OCI-LY7 (cell line): Measurements from ENCODE around the gene SAMD8. TPM values are rescaled to one million over a fixed set of nuclear protein-coding genes. Genes with fewer than 3 reads are reported as not detected.

Source experiments
- BruUV-seq: library from RNA; stranded (reverse); fragments of 400-500 nt; replicated peaks from 2 replicates; lab custom pipeline; 2021; lab: Mats Ljungman, UMichigan
- CTCF ChIA-PET: fragments of 300-600 bp; sonication (Branson Sonifier 250); formaldehyde crosslinking; loops from one replicate; lab custom pipeline; 2022; ENCODE audit warnings: antibody characterized with exemption; ENCODE audit not compliant: unreplicated experiment; lab: Charles Lee
- POLR2A ChIA-PET: fragments of 300-600 bp; sonication (Branson Sonifier 250); formaldehyde crosslinking; loops from one replicate; lab custom pipeline; 2022; ENCODE audit warnings: antibody characterized with exemption; lab: Charles Lee
- DNase-seq: peaks from one replicate; pipeline ENCODE4 v3.0.0-alpha.2; 2015; ENCODE audit warnings: low spot score
- H2AFZ ChIP-seq: fragments of 200-600 bp; sonication (generic), shearing (Covaris generic); 2 replicates; pipeline ENCODE4 v1.6.1; 2014; ENCODE audit warnings: mild to moderate bottlenecking, antibody characterized with exemption, low read length, moderate library complexity
- H3K27ac ChIP-seq: fragments of 200-600 bp; sonication (generic); 2 replicates; pipeline ENCODE4 v1.5.1; 2014; ENCODE audit warnings: mixed run types, low read depth, mild to moderate bottlenecking, moderate library complexity, low read length, inconsistent platforms; ENCODE audit not compliant: poor library complexity, severe bottlenecking
- H3K36me3 ChIP-seq: fragments of 200-600 bp; sonication (generic); 2 replicates; pipeline ENCODE4 v1.6.1; 2014; ENCODE audit warnings: mild to moderate bottlenecking, antibody characterized with exemption, low read length, moderate library complexity, mixed read lengths; ENCODE audit not compliant: insufficient read depth
- H3K4me1 ChIP-seq: fragments of 200-600 bp; sonication (generic); 2 replicates; pipeline ENCODE4 v1.5.1; 2014; ENCODE audit warnings: mild to moderate bottlenecking, low read length; ENCODE audit not compliant: insufficient read depth, poor library complexity, severe bottlenecking
- H3K4me2 ChIP-seq: fragments of 200-600 bp; sonication (generic); 2 replicates; pipeline ENCODE4 v1.6.1; 2014; ENCODE audit warnings: mild to moderate bottlenecking, low read length
- H3K4me3 ChIP-seq: fragments of 200-600 bp; sonication (generic); 2 replicates; pipeline ENCODE4 v1.5.1; 2014; ENCODE audit warnings: mild to moderate bottlenecking, low read depth, low read length; ENCODE audit not compliant: poor library complexity, severe bottlenecking
- H3K79me2 ChIP-seq: fragments of 200-600 bp; sonication (generic); 2 replicates; pipeline ENCODE4 v1.6.1; 2016; ENCODE audit warnings: low read depth, mild to moderate bottlenecking, low read length, moderate library complexity, mixed read lengths; ENCODE audit not compliant: insufficient read depth
- H3K9me2 ChIP-seq: fragments of 200-600 bp; sonication (generic); 2 replicates; pipeline ENCODE4 v1.6.1; 2016; ENCODE audit warnings: mild to moderate bottlenecking, low read length, mixed read lengths; ENCODE audit not compliant: insufficient read depth
- H3K9me3 ChIP-seq: fragments of 200-600 bp; sonication (generic); 2 replicates; pipeline ENCODE4 v1.6.1; 2014; ENCODE audit warnings: mild to moderate bottlenecking, mixed run types, low read length, mixed read lengths
- H4K20me1 ChIP-seq: fragments of 200-600 bp; sonication (generic); 2 replicates; pipeline ENCODE4 v1.6.1; 2014; ENCODE audit warnings: mild to moderate bottlenecking, antibody characterized with exemption, low read length, moderate library complexity, mixed read lengths; ENCODE audit not compliant: insufficient read depth
- EZH2phosphoT487 ChIP-seq: fragments of 200-600 bp; sonication (generic); IDR thresholded peaks from 2 replicates; pipeline ENCODE4 v1.6.1; 2018; ENCODE audit warnings: low read depth, borderline replicate concordance, mild to moderate bottlenecking, mixed run types, antibody characterized with exemption, low read length, moderate library complexity, mixed read lengths
- intact Hi-C: fragments of 100-400 bp; cut with micrococcal nuclease; formaldehyde crosslinking; loops from one replicate; pipeline ENCODE4 v1.10.0; 2022; ENCODE audit not compliant: unreplicated experiment
- total RNA-seq, 2 experiments: library from RNA; depleted of rRNA in 1 of 2; stranded (reverse); fragments of >200 nt in 1 of 2; shearing (Covaris generic) in 1 of 2; gene quantifications; 2 replicates each; pipeline ENCODE4 v1.2.3, GENCODE V29; 2014 to 2022
- TF ChIP-seq, protein P1 (sequence below): fragments of 200-600 bp; sonication (generic); conservative IDR thresholded peaks from 2 replicates; pipeline ENCODE4 v1.5.1; 2014; ENCODE audit warnings: mild to moderate bottlenecking, antibody characterized with exemption, low read length, moderate library complexity, mixed read lengths

SAMD8 gene
- total RNA-seq, 2 experiments from 2014 or later: 8.8 to 16.7 TPM

DNA sequence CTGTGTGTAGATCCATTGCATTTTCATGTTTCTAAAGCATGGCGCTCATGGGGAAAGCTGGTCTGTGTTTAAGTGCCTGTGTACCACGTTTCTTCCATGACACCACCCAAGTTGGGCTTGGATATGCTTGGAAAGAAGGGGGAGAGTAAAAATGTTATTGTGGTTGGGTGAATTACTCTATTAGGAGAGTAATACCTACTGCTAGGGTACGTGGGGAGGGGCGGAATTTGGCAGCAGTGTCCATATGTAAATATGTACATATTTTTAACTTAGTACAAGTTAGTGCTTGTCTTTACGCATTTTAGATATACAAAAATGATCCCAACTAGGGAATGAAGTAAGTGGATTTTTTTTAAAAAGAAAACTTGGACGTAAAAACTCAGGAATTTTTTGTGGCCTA, 42.9 kb upstream of the SAMD8 start:
- Histone ChIP-seq H3K9me3 (no peaks in the 10 kb centered on the region), H3K79me2 (no peaks in the 10 kb centered on the region), H2AFZ (no peak overlapping the region), H3K27ac (no peak overlapping the region), H4K20me1 (no peaks in the 10 kb centered on the region), H3K36me3 (no peaks in the 10 kb centered on the region), H3K4me2 (no peak overlapping the region), H3K9me2 (no peaks in the 10 kb centered on the region), H3K4me3 (no peak overlapping the region), H3K4me1 (no peaks in the 10 kb centered on the region)
- ChIA-PET POLR2A (no interaction called here), CTCF (no interaction called here)
- no TSS peak for BruUV-seq
- no peak for TF ChIP-seq EZH2phosphoT487
- intact Hi-C loops: no loop called here
- no peak for DNase-seq

DNA sequence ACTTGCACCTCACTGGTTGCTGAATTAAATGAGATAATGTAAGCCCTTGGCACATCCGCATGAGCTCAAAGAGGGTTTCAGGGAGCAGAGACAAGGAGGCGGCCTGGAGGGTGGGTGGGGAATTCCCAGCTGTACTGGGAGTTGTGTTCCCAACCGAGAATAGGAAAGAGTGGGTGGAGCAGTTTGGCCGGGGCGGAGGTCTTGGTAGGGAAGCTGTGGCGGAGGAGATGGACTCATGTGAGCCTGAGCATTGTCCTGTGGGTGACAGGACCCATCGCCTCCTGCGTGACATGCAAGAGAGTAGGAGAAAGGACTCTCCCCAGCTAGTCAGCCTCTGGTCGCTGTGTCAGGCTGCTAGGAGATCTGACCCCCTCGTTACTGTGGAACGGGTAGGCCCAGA, 41.0 kb upstream of the SAMD8 start:
- no peaks in the 10 kb centered on the region for H3K9me2 ChIP-seq
- H3K36me3 ChIP-seq: no peaks in the 10 kb centered on the region
- H3K4me1 ChIP-seq: no peaks in the 10 kb centered on the region
- H3K79me2 ChIP-seq: no peaks in the 10 kb centered on the region
- H3K4me3 ChIP-seq: no peak overlapping the region
- H3K27ac ChIP-seq: no peak overlapping the region
- intact Hi-C loops: no loop called here
- H3K9me3 ChIP-seq: no peaks in the 10 kb centered on the region
- no peak overlapping the region for H3K4me2 ChIP-seq
- ChIA-PET CTCF (no interaction called here), POLR2A (interaction anchor here (0.6 to 1.1 kb wide), 3 partner anchors 21 to 945 kb away, joined by 3 read pairs; no protein-coding TSS in a partner anchor)
- BruUV-seq: no TSS peak
- TF ChIP-seq, protein P1, sequence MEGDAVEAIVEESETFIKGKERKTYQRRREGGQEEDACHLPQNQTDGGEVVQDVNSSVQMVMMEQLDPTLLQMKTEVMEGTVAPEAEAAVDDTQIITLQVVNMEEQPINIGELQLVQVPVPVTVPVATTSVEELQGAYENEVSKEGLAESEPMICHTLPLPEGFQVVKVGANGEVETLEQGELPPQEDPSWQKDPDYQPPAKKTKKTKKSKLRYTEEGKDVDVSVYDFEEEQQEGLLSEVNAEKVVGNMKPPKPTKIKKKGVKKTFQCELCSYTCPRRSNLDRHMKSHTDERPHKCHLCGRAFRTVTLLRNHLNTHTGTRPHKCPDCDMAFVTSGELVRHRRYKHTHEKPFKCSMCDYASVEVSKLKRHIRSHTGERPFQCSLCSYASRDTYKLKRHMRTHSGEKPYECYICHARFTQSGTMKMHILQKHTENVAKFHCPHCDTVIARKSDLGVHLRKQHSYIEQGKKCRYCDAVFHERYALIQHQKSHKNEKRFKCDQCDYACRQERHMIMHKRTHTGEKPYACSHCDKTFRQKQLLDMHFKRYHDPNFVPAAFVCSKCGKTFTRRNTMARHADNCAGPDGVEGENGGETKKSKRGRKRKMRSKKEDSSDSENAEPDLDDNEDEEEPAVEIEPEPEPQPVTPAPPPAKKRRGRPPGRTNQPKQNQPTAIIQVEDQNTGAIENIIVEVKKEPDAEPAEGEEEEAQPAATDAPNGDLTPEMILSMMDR: no peak
- TF ChIP-seq EZH2phosphoT487: no peak
- no peak overlapping the region for H2AFZ ChIP-seq
- no peak for DNase-seq
- H4K20me1 ChIP-seq: no peaks in the 10 kb centered on the region

DNA sequence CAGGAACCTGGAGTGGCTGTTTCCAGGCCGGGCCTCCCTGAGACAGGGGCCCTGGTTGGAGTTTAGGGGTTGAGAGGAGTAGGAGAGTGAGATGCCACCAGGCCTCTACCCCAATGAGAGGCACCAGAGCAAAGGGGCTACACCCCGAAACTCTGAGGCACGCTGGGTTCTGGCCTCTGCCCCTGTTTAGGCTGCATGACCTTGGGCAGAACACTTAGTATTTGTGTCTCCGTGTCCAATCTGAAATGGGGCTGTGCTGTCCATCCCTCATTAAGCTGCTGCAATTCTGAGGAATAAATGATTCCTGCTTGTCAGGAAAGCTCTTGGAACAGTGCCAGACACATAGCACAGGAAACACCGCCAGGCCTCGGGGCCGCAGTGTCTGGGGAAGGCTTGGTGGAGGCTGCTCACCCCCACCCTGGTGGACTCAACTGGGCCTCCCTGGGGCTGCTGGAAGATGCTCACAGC, 40.5 kb upstream of the SAMD8 start:
- no peaks in the 10 kb centered on the region for H3K36me3 ChIP-seq
- POLR2A ChIA-PET: interaction anchor here (0.6 kb wide), 1 partner anchor 946 kb away, joined by 3 read pairs; no protein-coding TSS in a partner anchor
- no peak for TF ChIP-seq EZH2phosphoT487
- TF ChIP-seq, protein P1: no peak
- DNase-seq: no peak
- CTCF ChIA-PET: no interaction called here
- H3K4me3 ChIP-seq: no peak overlapping the region
- intact Hi-C loops: no loop called here
- no peaks in the 10 kb centered on the region for H4K20me1 ChIP-seq
- BruUV-seq: no TSS peak
- H2AFZ ChIP-seq: no peak overlapping the region
- H3K27ac ChIP-seq: no peak overlapping the region
- no peaks in the 10 kb centered on the region for H3K79me2 ChIP-seq
- no peaks in the 10 kb centered on the region for H3K9me2 ChIP-seq
- no peaks in the 10 kb centered on the region for H3K9me3 ChIP-seq
- H3K4me2 ChIP-seq: no peak overlapping the region
- no peaks in the 10 kb centered on the region for H3K4me1 ChIP-seq
